ENCODE measurements around the gene MT1E. TPM values are rescaled to one million over a fixed set of nuclear protein-coding genes. Genes with fewer than 3 reads are reported as not detected.

Gene MT1E
- total RNA-seq, 4 donors from 2014 or later: 53.9 to 2,225 (median 195) TPM

- DNase-seq: no peak
- Histone ChIP-seq H3K9me3 (no peaks in the 10 kb centered on the region), H3K4me3 (peak overlapping the region in 1 of 4 donors; percentile 63), H3K36me3 (no peaks in the 10 kb centered on the region), H3K27me3 (peaks cover 0 to 11% of the 10 kb centered on the region in 2 donors), H3K27ac (no peak overlapping the region), H3K4me1 (peaks cover 0 to 25% (median 0%) of the 10 kb centered on the region in 4 donors)
- TF ChIP-seq CTCF (IDR thresholded peaks at IDR 0.05) (no peak), POLR2A (IDR thresholded peaks at IDR 0.05) (no peak)
Observed at GRCh38 chr16:56633535-56633934, 8.0 kb downstream of the MT1E start.

GRCh38 chr16:56634715-56635440, 9.3 kb downstream of the MT1E start:
- TF ChIP-seq POLR2A (IDR thresholded peaks at IDR 0.05) (no peak), CTCF (IDR thresholded peaks at IDR 0.05) (no peak)
- H3K4me1 ChIP-seq: peaks cover 0 to 33% (median 0%) of the 10 kb centered on the region in 4 donors
- no peaks in the 10 kb centered on the region for H3K9me3 ChIP-seq
- DNase-seq: no peak
- H3K4me3 ChIP-seq: peak overlapping the region in 3 of 4 donors; percentile 22 to 31 (median 24)
- H3K27me3 ChIP-seq: peaks cover 0 to 11% of the 10 kb centered on the region in 2 donors
- no peaks in the 10 kb centered on the region for H3K36me3 ChIP-seq
- H3K27ac ChIP-seq: no peak overlapping the region

- Histone ChIP-seq H3K4me1 (peaks cover 0 to 33% (median 0%) of the 10 kb centered on the region in 4 donors), H3K36me3 (no peaks in the 10 kb centered on the region), H3K9me3 (no peaks in the 10 kb centered on the region), H3K4me3 (peak overlapping the region in 3 of 4 donors; percentile 22 to 31 (median 24)), H3K27ac (no peak overlapping the region), H3K27me3 (peaks cover 0 to 11% of the 10 kb centered on the region in 2 donors)
- no peak for DNase-seq
- no peak for TF ChIP-seq CTCF (IDR thresholded peaks at IDR 0.05)
- no peak for TF ChIP-seq POLR2A (IDR thresholded peaks at IDR 0.05)
Observed at GRCh38 chr16:56635441-56635967, 9.9 kb downstream of the MT1E start.

GRCh38 chr16:56636616-56637413, 11.2 kb downstream of the MT1E start:
- TF ChIP-seq CTCF (IDR thresholded peaks at IDR 0.05) (no peak), POLR2A (IDR thresholded peaks at IDR 0.05) (no peak)
- Histone ChIP-seq H3K9me3 (no peaks in the 10 kb centered on the region), H3K4me3 (no peak overlapping the region), H3K27ac (no peak overlapping the region), H3K27me3 (peaks cover 0 to 11% of the 10 kb centered on the region in 2 donors), H3K36me3 (no peaks in the 10 kb centered on the region), H3K4me1 (peaks cover 0 to 33% (median 0%) of the 10 kb centered on the region in 4 donors)
- no peak for DNase-seq

- Histone ChIP-seq H3K4me1 (peaks cover 0 to 29% (median 2%) of the 10 kb centered on the region in 4 donors), H3K4me3 (peak within 1 kb of the TSS; percentile 12 to 63 (median 38)), H3K27me3 (peaks cover 0 to 11% of the 10 kb centered on the region in 2 donors)
Observed at GRCh38 chr16:56637814-56638750, 12.5 kb downstream of the MT1E start, which contains the start of gene MT1A. Gene MT1A (plus strand): TSS chr16:56638666. CDS start chr16:56638739, 73 bp downstream.

More at GRCh38 chr16:56637814-56638750, 12.5 kb downstream of the MT1E start, which contains the start of gene MT1A:
- TF ChIP-seq POLR2A (IDR thresholded peaks at IDR 0.05) (peak in 1 of 2 donors; percentile 29), CTCF (IDR thresholded peaks at IDR 0.05) (no peak)
- peak in 2 of 3 donors; percentile 82 to 91 for DNase-seq
- H3K9me3 ChIP-seq: no peaks in the 10 kb centered on the region
- H3K36me3 ChIP-seq: no peaks in the 10 kb centered on the region
- peak within 1 kb of the TSS in 3 of 4 donors; percentile 19 to 73 (median 48) for H3K27ac ChIP-seq

Measured in Peyer's patch (tissue), 4 donors.